Measurements from ENCODE around the gene ELAVL2. TPM values are rescaled to one million over a fixed set of nuclear protein-coding genes. Genes with fewer than 3 reads are reported as not detected.

The ELAVL2 gene
- total and polyA plus RNA-seq, 2 of the 4 experiments (the other 2 are of a cell fraction): 0.36 TPM; not detected in 1

DNA sequence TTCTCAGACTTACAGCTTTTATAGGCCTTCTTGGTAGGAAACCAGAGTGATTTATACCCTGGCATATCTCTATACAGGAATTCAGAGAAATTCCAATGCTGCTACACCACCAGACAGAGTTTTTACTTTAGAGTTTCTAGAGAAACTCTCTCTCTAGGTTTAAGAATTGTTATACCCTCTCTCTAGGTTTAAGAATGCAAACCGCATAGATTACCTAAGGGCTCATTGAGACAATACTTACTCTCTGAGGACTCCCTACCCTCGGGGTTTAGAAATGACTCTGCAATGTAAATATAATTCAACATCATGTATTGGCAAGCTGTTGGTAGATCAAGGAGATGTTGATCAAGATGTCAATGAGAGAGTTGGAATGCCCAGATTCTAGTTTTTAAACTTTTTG lies 15.3 kb upstream of the ELAVL2 start:
- Histone ChIP-seq H2BK20ac (ENCODE audit: low read depth, low read length) (no peak overlapping the region), H3K23ac (ENCODE audit: low read depth, low read length) (no peak overlapping the region), H2AFZ (replicated peaks; ENCODE audit: low read length, poor library complexity) (no peak overlapping the region), H3K27me3 (ENCODE audit: control insufficient read depth, insufficient read depth, low read length) (no peaks in the 10 kb centered on the region), H2AK5ac (ENCODE audit: low read depth, low read length) (no peak overlapping the region), H4K8ac (ENCODE audit: low read depth in 2 of 2, low read length in 2 of 2) (no peak overlapping the region), H3K9ac (ENCODE audit: low read depth, low read length) (no peak overlapping the region), H2BK15ac (ENCODE audit: low read depth, low read length) (no peak overlapping the region), H3K4me2 (ENCODE audit: low read depth, low read length) (no peak overlapping the region), H3K36me3 (ENCODE audit: control insufficient read depth, insufficient read depth, low read length) (no peaks in the 10 kb centered on the region), H3K79me1 (ENCODE audit: low read depth in 1 of 2, low read length in 2 of 2) (no peaks in the 10 kb centered on the region), H3K56ac (ENCODE audit: extremely low read depth, insufficient read depth, low read length) (no peak overlapping the region), H3K4ac (ENCODE audit: low read depth, low read length) (no peak overlapping the region), H4K20me1 (ENCODE audit: insufficient read depth, low read length) (no peaks in the 10 kb centered on the region), H3K14ac (replicated peaks; ENCODE audit: low read depth, low read length) (no peak overlapping the region), H2AK9ac (replicated peaks; ENCODE audit: low read depth, low read length, poor library complexity) (no peak overlapping the region), H3K4me1 (ENCODE audit: control insufficient read depth, insufficient read depth, low read length) (no peaks in the 10 kb centered on the region), H2BK120ac (ENCODE audit: low read depth, low read length) (no peak overlapping the region), H3K9me3 (ENCODE audit: control insufficient read depth, insufficient read depth, low read length) (no peaks in the 10 kb centered on the region), H3K9me1 (ENCODE audit: insufficient read depth, low read length) (no peaks in the 10 kb centered on the region), H4K5ac (ENCODE audit: low read depth, low read length) (no peak overlapping the region), H3K27ac (ENCODE audit: insufficient read depth, low read length) (no peak overlapping the region), H3K18ac (ENCODE audit: low read depth, low read length) (no peak overlapping the region), H2BK5ac (ENCODE audit: low read depth, low read length, poor library complexity, severe bottlenecking) (no peak overlapping the region), H3K4me3 (ENCODE audit: insufficient read depth, low read depth, low read length) (no peak overlapping the region), H4K91ac (ENCODE audit: insufficient read depth, low read depth, low read length) (no peak overlapping the region)
- CTCF ChIA-PET: no interaction called here
- intact Hi-C loops (cut with micrococcal nuclease) (no loop called here), in situ Hi-C loops (cut with MboI; ENCODE audit: low sequenced_read_pairs) (no loop called here), dilution Hi-C loops (cut with HindIII; ENCODE audit: low sequenced_read_pairs, unreplicated experiment) (no loop called here)
- DNase-seq: no peak
- POLR2A ChIA-PET (ENCODE audit: unreplicated experiment): no interaction called here
- WGBS, 2 experiments (ENCODE audit: extremely low coverage in 2 of 2, insufficient read length in 1 of 2): no CpG with 5 or more reads among the region's 2 CpGs
- ATAC-seq (ENCODE audit: low read depth): no peak
- no TSS peak for BruUV-seq (replicated peaks)
- TF ChIP-seq MAZ (IDR thresholded peaks at IDR 0.05; ENCODE audit: borderline replicate concordance, low read depth, low read length) (no peak), RFX5 (IDR thresholded peaks at IDR 0.05; ENCODE audit: low read depth, low read length) (no peak), RAD21 (IDR thresholded peaks at IDR 0.05; ENCODE audit: low read length) (no peak), NFE2L2 (IDR thresholded peaks at IDR 0.05; ENCODE audit: low read depth, low read length) (no peak), FOS (IDR thresholded peaks at IDR 0.05; ENCODE audit: low read depth, low read length) (no peak), MXI1 (IDR thresholded peaks at IDR 0.05; ENCODE audit: borderline replicate concordance, low read depth, low read length) (no peak), POLR2A (IDR thresholded peaks at IDR 0.05; ENCODE audit: low read depth, low read length) (no peak), RCOR1 (IDR thresholded peaks at IDR 0.05; ENCODE audit: insufficient replicate concordance, low read length) (no peak), CHD1 (IDR thresholded peaks at IDR 0.05; ENCODE audit: low read depth, low read length) (no peak), CEBPB (IDR thresholded peaks at IDR 0.05; ENCODE audit: low read depth, low read length) (no peak)
- TF ChIP-seq, protein P1, sequence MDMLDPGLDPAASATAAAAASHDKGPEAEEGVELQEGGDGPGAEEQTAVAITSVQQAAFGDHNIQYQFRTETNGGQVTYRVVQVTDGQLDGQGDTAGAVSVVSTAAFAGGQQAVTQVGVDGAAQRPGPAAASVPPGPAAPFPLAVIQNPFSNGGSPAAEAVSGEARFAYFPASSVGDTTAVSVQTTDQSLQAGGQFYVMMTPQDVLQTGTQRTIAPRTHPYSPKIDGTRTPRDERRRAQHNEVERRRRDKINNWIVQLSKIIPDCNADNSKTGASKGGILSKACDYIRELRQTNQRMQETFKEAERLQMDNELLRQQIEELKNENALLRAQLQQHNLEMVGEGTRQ (IDR thresholded peaks at IDR 0.05; ENCODE audit: low read depth, low read length): no peak
- TF ChIP-seq, protein P2, sequence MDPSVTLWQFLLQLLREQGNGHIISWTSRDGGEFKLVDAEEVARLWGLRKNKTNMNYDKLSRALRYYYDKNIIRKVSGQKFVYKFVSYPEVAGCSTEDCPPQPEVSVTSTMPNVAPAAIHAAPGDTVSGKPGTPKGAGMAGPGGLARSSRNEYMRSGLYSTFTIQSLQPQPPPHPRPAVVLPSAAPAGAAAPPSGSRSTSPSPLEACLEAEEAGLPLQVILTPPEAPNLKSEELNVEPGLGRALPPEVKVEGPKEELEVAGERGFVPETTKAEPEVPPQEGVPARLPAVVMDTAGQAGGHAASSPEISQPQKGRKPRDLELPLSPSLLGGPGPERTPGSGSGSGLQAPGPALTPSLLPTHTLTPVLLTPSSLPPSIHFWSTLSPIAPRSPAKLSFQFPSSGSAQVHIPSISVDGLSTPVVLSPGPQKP (IDR thresholded peaks at IDR 0.05; ENCODE audit: borderline replicate concordance, low read depth, low read length): no peak
- TF ChIP-seq, protein P3, sequence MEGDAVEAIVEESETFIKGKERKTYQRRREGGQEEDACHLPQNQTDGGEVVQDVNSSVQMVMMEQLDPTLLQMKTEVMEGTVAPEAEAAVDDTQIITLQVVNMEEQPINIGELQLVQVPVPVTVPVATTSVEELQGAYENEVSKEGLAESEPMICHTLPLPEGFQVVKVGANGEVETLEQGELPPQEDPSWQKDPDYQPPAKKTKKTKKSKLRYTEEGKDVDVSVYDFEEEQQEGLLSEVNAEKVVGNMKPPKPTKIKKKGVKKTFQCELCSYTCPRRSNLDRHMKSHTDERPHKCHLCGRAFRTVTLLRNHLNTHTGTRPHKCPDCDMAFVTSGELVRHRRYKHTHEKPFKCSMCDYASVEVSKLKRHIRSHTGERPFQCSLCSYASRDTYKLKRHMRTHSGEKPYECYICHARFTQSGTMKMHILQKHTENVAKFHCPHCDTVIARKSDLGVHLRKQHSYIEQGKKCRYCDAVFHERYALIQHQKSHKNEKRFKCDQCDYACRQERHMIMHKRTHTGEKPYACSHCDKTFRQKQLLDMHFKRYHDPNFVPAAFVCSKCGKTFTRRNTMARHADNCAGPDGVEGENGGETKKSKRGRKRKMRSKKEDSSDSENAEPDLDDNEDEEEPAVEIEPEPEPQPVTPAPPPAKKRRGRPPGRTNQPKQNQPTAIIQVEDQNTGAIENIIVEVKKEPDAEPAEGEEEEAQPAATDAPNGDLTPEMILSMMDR (conservative IDR thresholded peaks at IDR 0.05; ENCODE audit: low read depth, low read length): no peak
